BLaER1 (cell line): Measurements from ENCODE around the gene BOD1.
A peak's percentile ranks its signal among the peaks of the same experiment; 100 is the strongest.

Source experiments
- H3K27ac ChIP-seq: shearing (Covaris generic); formaldehyde crosslinking; 2 replicates; pipeline ENCODE4 v1.8.1; 2022
- H3K27me3 ChIP-seq: shearing (Covaris generic); formaldehyde crosslinking; 2 replicates; pipeline ENCODE4 v1.8.1; 2022
- H3K36me3 ChIP-seq: shearing (Covaris generic); formaldehyde crosslinking; 2 replicates; pipeline ENCODE4 v1.8.1; 2022
- H3K4me1 ChIP-seq: shearing (Covaris generic); formaldehyde crosslinking; 2 replicates; pipeline ENCODE4 v1.8.1; 2022
- H3K4me2 ChIP-seq: shearing (Covaris generic); formaldehyde crosslinking; 2 replicates; pipeline ENCODE4 v1.8.1; 2022
- H3K4me3 ChIP-seq: shearing (Covaris generic); formaldehyde crosslinking; 2 replicates; pipeline ENCODE4 v1.8.1; 2022
- H3K9ac ChIP-seq: shearing (Covaris generic); formaldehyde crosslinking; 2 replicates; pipeline ENCODE4 v1.8.1; 2022
- H3K9me3 ChIP-seq: shearing (Covaris generic); formaldehyde crosslinking; 2 replicates; pipeline ENCODE4 v1.8.1; 2022
- H4K20me1 ChIP-seq: shearing (Covaris generic); formaldehyde crosslinking; 2 replicates; pipeline ENCODE4 v1.8.1; 2022
- Cebpa-rat ChIP-seq: shearing (Covaris generic); IDR thresholded peaks from 2 replicates; pipeline ENCODE4 v1.8.1; 2022

Gene BOD1

DNA sequence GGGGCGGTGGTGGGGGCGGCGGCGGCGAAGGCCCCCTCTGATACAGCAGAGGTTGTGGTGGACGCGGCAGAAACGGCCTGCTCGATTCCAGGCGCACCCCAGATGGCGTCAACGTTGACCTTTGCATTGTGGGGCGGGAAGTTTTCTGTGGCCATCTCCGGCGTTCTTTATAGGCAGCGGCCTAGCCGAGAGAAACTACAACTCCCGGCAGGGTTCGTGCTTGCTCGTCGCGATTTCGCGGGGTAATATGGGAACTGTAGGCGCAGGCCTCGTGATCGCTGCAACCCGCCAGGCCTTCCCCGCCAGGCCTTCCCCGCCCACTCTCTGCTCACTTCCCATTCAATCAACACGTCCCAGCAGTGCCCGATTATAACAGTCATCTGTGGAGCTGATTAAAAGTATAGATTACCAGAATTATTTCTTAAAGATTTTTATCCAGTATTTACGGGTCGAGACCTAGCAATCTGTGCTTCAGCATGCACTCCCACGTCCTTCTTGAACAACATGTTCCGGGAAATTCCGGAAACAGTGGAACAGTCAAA is at the start of gene BOD1:
BOD1 (minus strand) TSS at position 74 of the 542 bp plus-strand sequence. CDS start 214 bp downstream, outside the sequence.
- TF ChIP-seq Cebpa-rat = no peak
- Histone ChIP-seq H3K27me3 (no peaks in the 10 kb centered on the region), H3K27ac (peak within 1 kb of the TSS; percentile 93), H3K4me1 (peaks cover 26% of the 10 kb centered on the region), H3K4me2 (peak within 1 kb of the TSS; percentile 93), H4K20me1 (peaks cover 41% of the 10 kb centered on the region), H3K9me3 (no peaks in the 10 kb centered on the region), H3K9ac (peak within 1 kb of the TSS; percentile 94), H3K4me3 (peak within 1 kb of the TSS; percentile 81), H3K36me3 (peaks cover 31% of the 10 kb centered on the region)

DNA sequence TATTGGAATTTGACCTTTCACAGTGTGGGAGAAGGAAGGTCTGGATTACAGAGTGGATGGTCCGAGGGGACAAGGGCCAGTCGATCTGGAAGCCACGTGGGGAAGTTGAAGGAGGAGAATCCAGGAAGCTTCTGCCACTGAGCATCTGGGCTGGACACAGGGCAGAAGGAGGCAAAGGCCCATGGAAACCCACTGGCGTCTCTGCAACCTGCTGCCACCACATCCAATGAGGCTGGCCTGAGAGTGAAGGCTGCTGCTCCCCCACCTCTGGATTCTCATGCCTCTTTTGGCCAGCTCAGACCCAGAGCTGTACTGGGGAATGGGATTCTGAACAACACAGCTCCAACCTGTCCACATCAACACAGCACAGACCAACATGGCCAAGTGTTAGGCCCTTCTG is 48.9 kb upstream of the BOD1 start:
- Histone ChIP-seq H3K4me2 (no peak overlapping the region), H3K27ac (no peak overlapping the region), H3K27me3 (no peaks in the 10 kb centered on the region), H4K20me1 (no peaks in the 10 kb centered on the region), H3K4me1 (peaks cover 58% of the 10 kb centered on the region), H3K9ac (no peak overlapping the region), H3K4me3 (no peak overlapping the region), H3K9me3 (peaks cover 8% of the 10 kb centered on the region; the same call in 1 of the 2 replicates), H3K36me3 (no peaks in the 10 kb centered on the region)
- no peak for TF ChIP-seq Cebpa-rat

DNA sequence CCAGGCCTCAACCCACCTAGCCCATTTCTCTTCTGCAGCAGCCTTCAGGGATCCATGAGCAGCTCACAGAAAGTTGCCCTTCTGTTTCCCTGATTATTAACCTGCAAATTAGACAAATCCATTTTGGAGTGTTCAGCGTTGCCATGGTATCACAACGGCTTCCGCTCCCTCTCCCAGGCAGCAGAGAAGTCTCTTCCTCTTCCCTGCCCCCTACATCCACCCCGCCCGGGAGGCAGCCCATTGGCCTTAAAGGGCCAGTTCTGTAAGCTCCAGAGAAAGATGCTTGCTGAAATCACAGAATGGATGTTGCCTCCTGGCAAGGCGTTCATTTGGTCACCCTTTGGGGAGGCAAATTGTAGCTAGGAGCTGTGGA is 47.7 kb upstream of the BOD1 start:
- no peak overlapping the region for H3K4me3 ChIP-seq
- peaks cover 56% of the 10 kb centered on the region for H3K4me1 ChIP-seq
- H3K36me3 ChIP-seq = no peaks in the 10 kb centered on the region
- TF ChIP-seq Cebpa-rat = no peak
- H4K20me1 ChIP-seq = no peaks in the 10 kb centered on the region
- peaks cover 8% of the 10 kb centered on the region; the same call in 1 of the 2 replicates for H3K9me3 ChIP-seq
- no peak overlapping the region for H3K9ac ChIP-seq
- no peaks in the 10 kb centered on the region for H3K27me3 ChIP-seq
- peak overlapping the region; percentile 58 for H3K27ac ChIP-seq
- H3K4me2 ChIP-seq = peak overlapping the region; percentile 65

DNA sequence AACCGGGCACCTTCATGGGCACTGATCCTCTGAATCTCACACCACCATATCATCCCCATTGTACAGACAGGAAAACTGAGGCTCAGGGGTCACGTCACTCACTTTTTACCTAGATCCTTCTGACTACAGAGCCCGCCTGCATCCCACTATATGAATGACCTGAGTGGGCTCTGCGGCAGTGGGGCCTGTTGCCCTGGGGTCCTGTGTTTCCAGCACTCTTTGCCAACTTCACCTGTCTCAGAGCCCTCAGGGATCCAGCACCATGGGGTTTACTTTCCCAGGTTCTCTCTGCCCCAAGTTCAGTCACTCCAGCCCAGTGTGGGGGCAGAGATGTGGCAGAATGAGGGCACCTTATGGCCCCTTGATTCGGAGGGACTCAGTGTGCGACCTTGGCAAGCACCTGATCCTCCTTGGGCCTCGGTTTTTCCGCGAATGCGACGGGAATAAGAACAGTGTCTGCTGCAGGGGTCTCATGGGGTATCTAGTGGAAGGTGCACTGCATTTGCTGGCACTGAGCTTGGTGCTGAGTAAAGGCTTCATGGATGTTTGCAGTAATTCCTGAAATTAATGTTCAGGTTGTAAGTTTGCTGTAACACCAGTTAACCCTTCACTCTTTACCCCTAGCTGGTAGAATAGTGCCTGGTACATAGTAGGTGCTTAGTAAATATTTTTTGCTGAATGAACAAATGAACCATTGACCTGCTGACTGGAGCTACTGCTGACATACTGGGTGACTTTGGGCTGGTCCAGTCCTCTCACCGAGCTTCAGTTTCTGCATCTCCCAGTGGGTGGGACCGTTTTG is 47.1 kb upstream of the BOD1 start:
- Histone ChIP-seq H3K27ac (peak overlapping the region; percentile 58), H3K9me3 (peaks cover 8% of the 10 kb centered on the region; the same call in 1 of the 2 replicates), H3K4me3 (no peak overlapping the region), H3K27me3 (no peaks in the 10 kb centered on the region), H3K36me3 (no peaks in the 10 kb centered on the region), H3K4me2 (peak overlapping the region; percentile 65), H4K20me1 (no peaks in the 10 kb centered on the region), H3K9ac (no peak overlapping the region), H3K4me1 (peaks cover 54% of the 10 kb centered on the region)
- TF ChIP-seq Cebpa-rat = no peak

DNA sequence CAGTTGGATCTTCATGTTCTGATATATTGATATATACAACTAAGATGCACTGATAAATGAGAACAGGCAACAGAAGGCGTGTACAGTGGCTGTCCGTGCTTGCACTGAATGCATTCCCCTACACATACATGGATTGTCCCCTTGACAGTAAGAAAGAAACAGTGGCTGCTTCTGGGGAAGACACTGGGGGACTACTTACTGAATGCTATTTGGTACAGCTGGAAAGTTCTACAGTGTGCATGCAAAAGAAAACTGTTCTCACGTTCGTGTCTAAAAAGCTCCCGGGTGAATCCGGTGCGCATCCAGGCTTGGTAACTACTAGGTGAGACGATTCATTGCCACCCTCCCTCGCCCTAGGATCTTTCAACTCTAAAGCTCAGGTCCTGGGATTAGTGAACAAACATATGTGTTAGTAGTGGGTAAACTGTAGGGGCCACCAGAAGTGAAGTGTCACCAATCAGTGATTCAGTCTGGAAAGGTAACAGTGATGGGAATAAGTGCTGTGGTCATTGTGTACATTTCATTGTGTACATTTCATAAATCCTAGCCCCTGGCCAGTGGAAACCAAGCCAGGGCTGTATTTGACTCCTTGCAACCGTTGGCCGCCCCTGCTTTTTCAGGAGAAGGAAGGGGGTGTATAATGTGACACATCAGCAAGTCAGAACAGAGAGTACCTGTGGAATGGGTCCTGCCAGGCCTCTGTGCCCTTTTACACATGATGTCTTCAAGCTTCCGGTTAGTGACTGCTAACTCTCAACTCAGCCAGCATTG is 46.3 kb upstream of the BOD1 start:
- peaks cover 8% of the 10 kb centered on the region; the same call in 1 of the 2 replicates for H3K9me3 ChIP-seq
- H3K4me2 ChIP-seq = no peak overlapping the region
- peaks cover 54% of the 10 kb centered on the region for H3K4me1 ChIP-seq
- no peak overlapping the region for H3K9ac ChIP-seq
- no peaks in the 10 kb centered on the region for H3K27me3 ChIP-seq
- TF ChIP-seq Cebpa-rat = no peak
- H3K36me3 ChIP-seq = no peaks in the 10 kb centered on the region
- H4K20me1 ChIP-seq = no peaks in the 10 kb centered on the region
- H3K27ac ChIP-seq = no peak overlapping the region
- H3K4me3 ChIP-seq = no peak overlapping the region

DNA sequence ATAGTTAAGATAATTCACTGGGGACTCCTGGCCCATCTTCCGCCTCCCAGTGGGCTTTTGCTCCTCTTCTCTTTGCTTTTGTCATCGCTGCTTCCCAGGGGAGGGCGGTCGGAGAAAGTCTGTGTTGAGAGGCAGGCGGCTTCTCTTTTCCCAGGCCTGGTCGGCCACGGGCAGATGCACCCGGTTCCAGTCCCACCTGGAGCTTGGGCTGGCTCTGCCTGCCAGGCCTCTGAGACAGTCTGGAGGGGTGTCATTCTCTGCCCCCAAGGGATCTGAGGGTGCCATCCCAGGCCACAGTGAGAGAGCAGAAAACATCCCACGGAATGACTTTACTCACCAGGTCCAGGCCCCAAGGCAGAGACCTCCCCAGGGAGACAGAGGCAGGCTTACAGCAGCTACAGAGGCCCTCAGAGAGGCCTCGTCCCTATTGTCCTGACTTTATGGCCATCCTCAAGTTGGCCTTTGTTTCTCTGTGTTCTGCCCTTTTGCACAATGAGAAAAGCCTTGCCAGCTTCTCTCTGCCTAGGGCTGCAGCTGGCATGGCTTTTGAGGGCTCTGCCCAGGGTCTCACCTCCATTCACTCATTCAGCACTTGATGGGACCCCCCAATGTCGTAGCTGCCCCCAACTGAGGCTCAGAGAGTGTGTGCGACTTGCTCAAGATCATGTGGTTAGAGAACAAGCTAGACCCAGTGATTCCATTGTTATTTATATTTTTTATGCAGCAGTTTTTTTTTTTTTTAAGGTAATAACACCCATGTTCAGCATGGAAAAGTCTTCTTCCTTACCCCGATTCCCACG is 44.2 kb upstream of the BOD1 start:
- Histone ChIP-seq H3K27me3 (no peaks in the 10 kb centered on the region), H3K27ac (peak overlapping the region; percentile 65), H3K36me3 (no peaks in the 10 kb centered on the region), H3K4me1 (peaks cover 54% of the 10 kb centered on the region), H3K9me3 (peaks cover 5% of the 10 kb centered on the region; the same call in 1 of the 2 replicates), H3K4me2 (peak overlapping the region; percentile 77), H4K20me1 (no peaks in the 10 kb centered on the region), H3K4me3 (no peak overlapping the region), H3K9ac (peak overlapping the region; percentile 53)
- TF ChIP-seq Cebpa-rat = no peak

DNA sequence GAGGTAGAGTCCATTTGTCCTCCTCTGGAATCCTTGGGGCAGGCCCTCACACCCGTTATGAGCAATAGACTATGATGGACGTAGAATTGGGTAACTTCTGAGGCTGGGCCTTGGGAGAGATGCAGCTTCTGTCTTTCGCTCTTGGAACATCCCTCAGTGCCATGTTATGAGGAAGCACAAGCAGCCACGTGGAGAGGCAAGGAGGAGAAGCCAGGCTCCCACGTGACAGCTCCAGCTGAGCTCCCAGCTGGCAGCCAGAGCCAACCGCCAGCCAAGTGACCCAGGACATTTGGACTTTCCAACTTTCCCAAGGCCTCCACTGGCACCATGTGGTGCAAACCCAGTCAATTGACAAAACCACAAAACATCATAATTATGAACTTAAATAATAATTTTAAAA is 43.0 kb upstream of the BOD1 start:
- Histone ChIP-seq H3K36me3 (no peaks in the 10 kb centered on the region), H3K27ac (no peak overlapping the region), H3K4me3 (no peak overlapping the region), H3K4me2 (peak overlapping the region; percentile 77; the same call in 1 of the 2 replicates), H3K9me3 (peaks cover under 1% of the 10 kb centered on the region; the same call in 1 of the 2 replicates), H4K20me1 (no peaks in the 10 kb centered on the region), H3K4me1 (peaks cover 48% of the 10 kb centered on the region), H3K9ac (no peak overlapping the region), H3K27me3 (no peaks in the 10 kb centered on the region)
- no peak for TF ChIP-seq Cebpa-rat

DNA sequence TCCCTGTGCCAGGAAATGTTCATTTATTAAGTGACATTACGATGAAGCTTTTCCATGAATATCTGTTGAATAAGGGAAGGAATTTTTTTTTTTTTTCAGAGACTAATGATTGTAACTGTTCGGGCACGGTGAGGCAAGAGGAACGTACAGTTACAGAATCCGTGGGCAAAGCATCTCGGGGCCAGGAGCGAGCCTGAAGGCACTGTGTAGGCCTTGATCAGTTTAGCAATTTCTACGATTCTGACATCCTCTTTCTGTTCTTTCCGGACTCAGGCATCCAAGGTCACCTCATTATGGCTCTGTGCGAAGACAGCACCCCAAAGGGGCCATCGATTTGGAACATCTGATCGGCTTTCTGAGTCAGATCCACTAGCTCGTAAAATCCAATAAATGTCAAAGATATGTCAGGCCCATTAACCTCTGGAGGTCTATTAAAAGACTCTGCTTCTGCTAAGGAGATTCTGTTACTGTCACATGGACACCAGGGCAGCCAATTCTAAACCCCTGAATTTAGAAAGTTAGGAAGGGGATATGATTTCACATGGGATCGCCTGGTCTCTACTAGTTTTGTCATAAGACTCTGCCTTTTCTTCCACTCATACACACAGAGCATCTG is 41.4 kb upstream of the BOD1 start:
- TF ChIP-seq Cebpa-rat = no peak
- no peaks in the 10 kb centered on the region for H3K27me3 ChIP-seq
- H3K4me3 ChIP-seq = no peak overlapping the region
- H4K20me1 ChIP-seq = no peaks in the 10 kb centered on the region
- no peak overlapping the region for H3K9ac ChIP-seq
- H3K9me3 ChIP-seq = peaks cover 16% of the 10 kb centered on the region
- no peaks in the 10 kb centered on the region for H3K36me3 ChIP-seq
- H3K27ac ChIP-seq = no peak overlapping the region
- H3K4me2 ChIP-seq = no peak overlapping the region
- H3K4me1 ChIP-seq = peaks cover 35% of the 10 kb centered on the region
